ENCODE measurements around the gene VAT1L.

The VAT1L gene

GRCh38 chr16:77784441-77785372 is 3.7 kb upstream of the VAT1L start:
- DNase-seq = no peak

GRCh38 chr16:77785373-77785764 is 3.0 kb upstream of the VAT1L start:
- no peak for DNase-seq

DNA sequence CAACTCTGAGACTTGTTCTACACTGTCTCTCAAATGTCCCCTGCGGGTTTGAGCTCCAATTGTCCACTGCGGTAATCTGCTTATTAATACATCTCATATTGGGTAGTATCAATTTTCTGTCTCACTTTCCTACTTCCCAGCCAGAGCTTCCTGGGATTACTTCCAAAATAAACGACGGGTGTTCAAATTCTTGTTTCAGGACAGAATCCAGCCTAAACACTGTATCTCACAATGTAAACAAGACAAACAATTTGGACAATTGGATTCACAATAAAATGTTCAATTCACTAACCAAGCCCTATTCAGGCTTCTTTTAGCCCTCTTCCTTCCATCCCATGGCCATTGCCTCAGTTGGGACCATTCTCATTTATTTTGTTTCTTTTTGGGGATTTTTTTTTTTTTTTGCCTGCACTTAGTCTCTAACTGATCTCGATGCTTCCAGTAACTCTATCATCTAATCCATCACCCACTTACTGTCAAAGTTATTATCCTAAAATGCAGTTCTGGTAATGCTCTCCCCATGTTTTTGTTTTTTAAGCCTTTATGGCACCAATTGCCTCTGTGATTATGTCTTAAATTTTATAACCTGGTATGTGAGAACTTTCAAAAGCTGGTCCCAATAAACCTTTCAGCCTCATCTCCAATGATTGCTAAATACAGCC is 2.0 kb upstream of the VAT1L start:
- no peak for DNase-seq

DNA sequence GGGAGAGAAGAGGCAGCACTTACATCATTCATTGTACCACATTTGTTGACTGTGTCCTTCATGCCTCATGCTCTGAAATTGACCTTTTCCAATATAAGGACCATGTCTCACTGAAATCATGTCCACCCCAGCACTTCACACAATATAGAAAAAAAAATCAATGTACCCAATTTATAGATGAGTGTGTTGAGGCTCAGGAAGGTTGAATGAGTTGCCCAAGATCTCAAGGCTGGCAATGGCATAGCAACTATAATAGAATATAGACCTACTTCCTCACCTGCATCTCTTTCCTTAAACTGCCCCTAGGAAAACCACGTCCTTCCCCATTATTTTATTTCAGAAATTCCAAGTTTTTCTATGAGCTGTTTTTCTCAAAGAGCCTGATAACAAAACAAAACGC is 912 bp upstream of the VAT1L start:
- DNase-seq = no peak

- DNase-seq = no peak
Measured at GRCh38 chr16:77789085-77790008, 983 bp downstream of the VAT1L start.

DNA sequence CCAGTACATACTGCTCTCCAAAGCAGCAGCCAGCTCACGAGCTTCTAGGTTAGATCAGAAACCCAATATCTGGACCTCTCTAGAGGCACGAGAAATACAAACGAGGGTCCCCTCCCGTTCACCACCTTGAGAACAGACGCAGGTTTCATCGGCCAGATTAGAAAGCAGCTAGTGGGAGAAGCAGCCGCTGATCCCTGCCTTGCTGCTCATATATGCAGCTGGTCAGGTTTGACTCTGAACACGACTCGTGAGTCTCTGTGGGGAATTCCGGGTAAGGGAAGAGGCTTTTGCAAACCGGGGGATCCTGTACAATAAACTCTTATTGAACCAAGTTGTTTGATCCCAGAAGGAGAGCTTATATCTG is 1.6 kb downstream of the VAT1L start:
- DNase-seq = no peak

DNA sequence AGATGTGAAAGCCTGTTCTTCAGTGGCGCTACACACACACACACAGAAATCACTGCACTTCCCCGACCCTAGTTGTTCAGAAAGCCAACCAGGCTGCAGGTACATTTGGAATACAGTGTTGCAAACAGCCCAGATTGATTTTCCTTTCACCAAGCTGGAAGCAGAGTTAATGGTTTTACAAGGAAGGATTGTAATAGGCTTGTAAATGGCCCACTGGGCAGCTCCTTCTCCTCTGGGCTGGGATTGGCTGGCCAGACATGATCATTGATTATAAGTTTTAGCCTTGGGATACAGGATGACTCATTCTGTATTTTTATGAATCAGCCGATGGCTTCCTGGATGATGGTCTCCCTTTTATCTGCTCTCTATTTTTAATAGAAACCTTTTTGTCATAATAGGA is 2.5 kb downstream of the VAT1L start:
- no peak for DNase-seq

GRCh38 chr16:77793417-77793816 is 5.1 kb downstream of the VAT1L start:
- no peak for DNase-seq

DNA sequence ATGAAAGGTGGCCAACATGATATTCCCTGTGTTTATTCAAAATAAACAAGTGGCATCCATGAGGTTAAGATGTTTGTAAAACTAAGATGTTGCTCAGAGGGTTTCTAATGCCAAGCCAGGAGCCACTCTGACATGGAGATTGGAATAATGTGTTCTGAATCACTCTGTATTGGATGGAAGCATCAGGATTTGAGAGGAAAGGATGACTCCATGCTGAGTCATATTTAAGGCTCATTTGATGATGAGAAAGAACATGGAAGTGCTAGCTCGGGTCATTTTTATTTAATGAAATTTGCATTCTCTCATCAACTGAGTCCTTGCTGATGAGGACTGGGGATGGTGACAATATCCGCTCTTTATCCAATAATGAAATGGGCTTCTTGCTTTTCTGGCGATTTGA is 6.2 kb downstream of the VAT1L start:
- DNase-seq = no peak

- no peak for DNase-seq
Measured at GRCh38 chr16:77801817-77802216, 13.5 kb downstream of the VAT1L start.

DNA sequence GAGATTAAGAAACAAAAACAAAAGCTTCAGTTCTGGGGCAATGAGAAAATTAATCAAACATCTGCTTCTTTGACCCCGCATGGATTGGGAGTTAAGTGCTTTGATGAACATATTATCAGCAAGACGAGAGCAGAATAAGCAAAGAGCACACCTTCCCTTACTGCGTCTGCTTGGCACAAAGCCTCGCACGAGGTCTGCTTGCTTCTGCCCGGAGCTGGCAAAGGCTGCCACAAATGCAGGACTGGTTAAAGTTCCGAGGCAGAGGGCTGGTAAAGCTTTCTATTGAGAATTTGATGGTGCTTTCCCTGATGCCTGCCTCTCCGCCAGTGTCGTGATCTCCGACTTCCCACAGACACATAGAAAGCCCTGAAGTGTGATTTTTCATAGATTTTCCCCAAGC is 17.0 kb downstream of the VAT1L start:
- no peak for DNase-seq

DNA sequence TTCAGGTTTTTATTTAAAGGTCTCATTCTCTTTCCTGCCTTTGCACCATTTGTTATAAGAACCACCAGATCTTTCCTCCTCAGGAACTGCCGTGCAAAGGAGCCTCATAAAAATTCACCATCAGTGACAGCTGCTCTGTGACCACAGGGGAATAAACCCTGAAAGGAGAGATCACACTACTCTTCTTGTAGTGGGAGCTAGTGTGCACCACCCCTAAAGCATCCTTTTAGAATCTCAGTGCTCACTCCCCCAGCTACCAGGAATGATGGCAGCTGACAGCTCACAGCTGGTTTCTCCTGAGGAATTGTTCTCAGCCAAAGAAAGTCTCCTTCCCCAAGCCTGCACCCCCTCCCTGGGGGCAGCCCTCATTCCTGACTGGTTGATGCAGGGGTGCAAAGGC is 18.7 kb downstream of the VAT1L start:
- DNase-seq = no peak

GRCh38 chr16:77812856-77813500 is 24.6 kb downstream of the VAT1L start:
- no peak for DNase-seq

- no peak for DNase-seq
Measured at GRCh38 chr16:77816293-77816692, 27.9 kb downstream of the VAT1L start.

DNA sequence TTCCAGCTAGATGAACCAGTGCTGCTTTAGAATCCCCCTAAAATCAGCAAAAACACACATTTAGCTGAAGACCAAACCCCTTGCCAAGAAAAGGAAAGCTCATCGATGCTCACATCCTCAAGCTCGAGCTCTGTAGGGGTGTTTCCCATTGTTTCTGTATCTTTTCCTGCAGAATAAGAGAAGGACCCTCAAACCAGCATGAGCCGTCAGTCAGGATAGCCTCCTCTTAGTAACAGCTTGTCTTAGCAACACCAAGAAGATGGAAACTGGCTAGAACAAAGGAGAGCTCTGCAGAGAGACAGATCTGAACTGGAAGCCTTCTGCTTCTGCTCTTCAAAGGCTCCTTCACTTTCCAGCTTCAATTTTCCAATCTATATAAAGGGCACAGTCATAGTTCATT is 32.0 kb downstream of the VAT1L start:
- DNase-seq = no peak

- DNase-seq = no peak
Measured at GRCh38 chr16:77822661-77823060, 34.3 kb downstream of the VAT1L start.

DNA sequence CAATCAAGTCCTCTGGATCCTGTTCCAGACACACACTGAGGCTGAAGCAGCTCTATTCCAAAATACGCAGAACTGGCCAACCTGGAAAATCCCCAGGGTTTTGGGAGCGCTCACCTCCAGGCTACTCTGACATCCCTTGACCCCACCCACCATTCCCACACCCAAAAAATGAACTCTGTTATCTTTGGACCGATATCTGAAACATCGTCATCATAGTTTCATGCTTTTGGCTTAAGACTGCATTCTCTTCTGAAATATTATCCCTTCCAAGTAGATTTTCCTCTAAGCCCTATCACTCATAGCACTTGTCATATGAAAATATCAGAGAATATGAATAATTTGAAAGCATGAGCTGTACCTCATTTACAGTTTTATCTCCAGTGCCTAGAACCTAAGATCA is 34.7 kb downstream of the VAT1L start:
- no peak for DNase-seq

DNA sequence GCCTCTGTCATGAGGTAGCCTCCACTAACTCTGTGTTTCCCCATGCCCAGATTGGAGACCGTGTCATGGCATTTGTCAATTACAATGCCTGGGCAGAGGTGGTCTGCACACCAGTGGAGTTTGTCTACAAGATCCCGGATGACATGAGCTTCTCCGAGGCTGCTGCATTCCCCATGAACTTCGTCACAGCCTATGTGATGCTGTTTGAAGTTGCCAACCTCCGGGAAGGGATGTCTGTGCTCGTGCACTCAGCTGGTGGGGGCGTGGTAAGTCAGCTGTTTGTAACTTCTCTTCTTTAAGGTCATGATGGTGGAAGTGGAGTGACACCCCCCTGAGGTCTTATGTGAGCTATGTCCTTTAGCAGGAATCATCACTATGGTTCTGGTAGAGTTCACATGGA is 36.8 kb downstream of the VAT1L start:
- DNase-seq = no peak

- DNase-seq = no peak
Measured at GRCh38 chr16:77827032-77827431, 38.7 kb downstream of the VAT1L start.

DNA sequence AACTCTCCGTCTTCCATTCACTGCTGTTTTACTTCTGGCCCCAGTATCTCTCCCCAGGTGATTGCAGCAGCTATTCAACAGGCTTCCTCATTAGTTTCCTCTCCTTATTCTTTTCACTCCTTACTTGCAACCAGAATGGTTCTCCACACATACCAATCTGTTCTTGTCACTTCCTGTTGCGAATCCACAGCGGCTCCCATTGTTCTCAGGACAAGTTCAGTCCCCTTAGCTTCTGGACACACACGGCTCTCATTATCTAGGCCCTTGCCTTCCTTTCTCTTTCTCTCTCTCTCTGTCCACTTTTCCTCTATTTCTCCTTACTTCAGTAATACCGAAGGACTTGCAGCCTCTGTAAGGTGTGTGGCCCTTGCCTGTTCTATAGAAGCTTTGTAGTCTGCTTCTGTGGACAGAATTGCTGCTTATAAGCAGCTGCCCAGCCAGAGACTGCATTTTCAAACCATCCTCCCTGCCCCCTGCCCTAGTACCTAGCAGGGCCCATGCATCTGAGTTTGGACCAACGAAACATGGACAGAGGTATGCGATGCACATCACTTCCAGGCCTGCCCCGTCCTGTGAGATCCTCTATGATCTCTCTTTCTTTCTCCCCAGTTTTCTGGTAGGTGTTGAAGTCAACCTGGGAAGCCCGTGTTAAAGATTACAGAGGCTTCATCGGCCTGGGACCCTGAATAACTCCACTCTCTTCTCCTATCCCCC is 45.7 kb downstream of the VAT1L start:
- no peak for DNase-seq

DNA sequence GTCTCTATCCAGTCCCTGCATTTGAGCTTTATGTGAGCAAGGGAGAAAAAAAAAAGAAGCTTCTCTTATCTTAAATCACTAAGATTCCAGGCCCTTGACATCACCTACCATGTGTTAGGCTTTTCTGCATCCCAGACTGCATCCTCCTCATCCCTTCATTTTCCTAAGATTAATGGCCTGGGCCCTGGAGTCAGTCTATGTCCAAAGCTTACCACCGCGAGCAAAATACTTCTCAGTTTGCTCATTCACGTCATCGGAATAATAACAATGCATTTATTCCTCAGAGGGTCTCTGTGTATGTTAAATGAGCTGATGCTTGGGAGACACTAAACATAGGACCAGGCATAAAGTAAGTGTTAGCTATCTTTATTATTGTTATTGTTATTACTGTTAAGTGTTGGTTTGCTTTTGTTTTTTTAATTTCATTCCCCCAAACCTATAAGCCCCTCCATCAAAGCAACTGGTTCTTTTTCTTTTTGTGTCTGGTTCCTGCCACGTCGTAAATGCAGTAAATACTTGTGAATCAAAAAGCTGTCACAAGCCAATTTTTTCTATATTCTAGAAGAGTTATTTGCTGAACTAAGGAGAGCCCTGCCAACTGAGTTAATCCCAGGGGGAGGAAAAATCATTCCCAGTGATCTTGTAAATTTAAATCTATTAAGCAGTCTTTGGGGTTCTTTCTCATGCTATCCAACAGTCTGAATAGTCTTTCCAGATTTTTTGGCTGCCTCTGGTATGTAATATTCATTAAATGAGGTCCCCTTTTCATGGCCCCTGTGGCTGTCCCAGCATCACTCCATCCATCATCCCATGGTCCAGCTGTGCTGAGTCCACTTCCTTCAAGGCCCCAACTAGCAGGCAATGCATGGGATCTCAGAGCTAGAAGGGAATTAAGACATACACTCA is 46.5 kb downstream of the VAT1L start:
- no peak for DNase-seq

Measured in activated gamma-delta T cell treated with Interleukin-2 at 50 U/mL for 16 hours (primary cell).